Testis (tissue), 2 donors: ENCODE results near the gene LIMA1.

Source experiments
- CTCF ChIP-seq, 3 experiments: fragments of 450-650 bp in 2 of 3; fragments of 200-600 bp in 1 of 3; sonication (generic) in 1 of 3; IDR thresholded peaks; one replicate each; pipeline ENCODE4 v1.5.1; 2016 to 2019; ENCODE audit warnings: antibody characterized with exemption in 3 of 3, mild to moderate bottlenecking in 2 of 3, moderate library complexity in 1 of 3
- POLR2A ChIP-seq: fragments of 450-650 bp; IDR thresholded peaks from one replicate; pipeline ENCODE4 v1.6.1; 2017; ENCODE audit warnings: antibody characterized with exemption, mild to moderate bottlenecking, moderate library complexity

- no peak for TF ChIP-seq CTCF (IDR thresholded peaks at IDR 0.05)
- no peak for TF ChIP-seq POLR2A
These were observed 8.1 kb upstream of the LIMA1 start for GRCh38 chr12:50291377-50291776.
